ENCODE measurements around the gene TSPAN17.

GRCh38 chr5:176652136-176652535, 4.9 kb downstream of the TSPAN17 start:
- TF ChIP-seq SP1 (IDR thresholded peaks at IDR 0.05; ENCODE audit: low read depth, low read length) (no peak), CTCF (IDR thresholded peaks at IDR 0.05 in 2 of 3, conservative IDR thresholded peaks at IDR 0.05 in 1 of 3; ENCODE audit: control insufficient read depth in 2 of 3, extremely low read depth in 1 of 3, insufficient read depth in 1 of 3, low read depth in 3 of 3, low read length in 3 of 3) (no peak)
